ENCODE measurements around the gene KCNK10.
"Not testable (repeated sequence)": the region's sequence is repeated elsewhere in the genome, so short reads cannot be mapped to it uniquely, and the experiment has no call there.

KCNK10 gene

GRCh38 chr14:88270776-88271175 lies 52.3 kb downstream of the KCNK10 start:
- DNase-seq (ENCODE audit: low spot score) = no peak

GRCh38 chr14:88269806-88270420 lies 53.2 kb downstream of the KCNK10 start:
- DNase-seq (ENCODE audit: low spot score) = no peak

GRCh38 chr14:88266474-88266873 lies 56.6 kb downstream of the KCNK10 start:
- no peak for DNase-seq (ENCODE audit: low spot score)

- DNase-seq (ENCODE audit: low spot score) = no peak
These were observed 59.0 kb downstream of the KCNK10 start for GRCh38 chr14:88264116-88264515.

- DNase-seq (ENCODE audit: low spot score) = not testable (repeated sequence)
These were observed 61.8 kb downstream of the KCNK10 start for GRCh38 chr14:88261302-88261701.

- no peak for DNase-seq (ENCODE audit: low spot score)
These were observed 65.0 kb downstream of the KCNK10 start for GRCh38 chr14:88258021-88258420.

GRCh38 chr14:88256997-88257950 lies 65.8 kb downstream of the KCNK10 start:
- no peak for DNase-seq (ENCODE audit: low spot score)

- DNase-seq (ENCODE audit: low spot score) = no peak
These were observed 67.3 kb downstream of the KCNK10 start for GRCh38 chr14:88255798-88256197.

GRCh38 chr14:88255196-88255595 lies 67.9 kb downstream of the KCNK10 start:
- DNase-seq (ENCODE audit: low spot score) = no peak

GRCh38 chr14:88252498-88252897 lies 70.6 kb downstream of the KCNK10 start:
- DNase-seq (ENCODE audit: low spot score) = no peak

GRCh38 chr14:88251650-88252049 lies 71.4 kb downstream of the KCNK10 start:
- DNase-seq (ENCODE audit: low spot score) = no peak

- no peak for DNase-seq (ENCODE audit: low spot score)
These were observed 73.8 kb downstream of the KCNK10 start for GRCh38 chr14:88249266-88249665.

GRCh38 chr14:88248606-88249005 lies 74.5 kb downstream of the KCNK10 start:
- DNase-seq (ENCODE audit: low spot score) = no peak

- no peak for DNase-seq (ENCODE audit: low spot score)
These were observed 75.8 kb downstream of the KCNK10 start for GRCh38 chr14:88247228-88247627.

- no peak for DNase-seq (ENCODE audit: low spot score)
These were observed 77.7 kb downstream of the KCNK10 start for GRCh38 chr14:88245321-88245720.

- DNase-seq (ENCODE audit: low spot score) = no peak
These were observed 79.1 kb downstream of the KCNK10 start for GRCh38 chr14:88243946-88244345.

GRCh38 chr14:88242446-88242845 lies 80.6 kb downstream of the KCNK10 start:
- no peak for DNase-seq (ENCODE audit: low spot score)

- DNase-seq (ENCODE audit: low spot score) = no peak
These were observed 81.3 kb downstream of the KCNK10 start for GRCh38 chr14:88241810-88242209.

GRCh38 chr14:88234442-88234841 lies 88.6 kb downstream of the KCNK10 start:
- DNase-seq (ENCODE audit: low spot score) = no peak

- no peak for DNase-seq (ENCODE audit: low spot score)
These were observed 89.2 kb downstream of the KCNK10 start for GRCh38 chr14:88233915-88234314.

- no peak for DNase-seq (ENCODE audit: low spot score)
These were observed 90.3 kb downstream of the KCNK10 start for GRCh38 chr14:88232771-88233170.

- DNase-seq (ENCODE audit: low spot score) = no peak
These were observed 91.5 kb downstream of the KCNK10 start for GRCh38 chr14:88231603-88232002.

GRCh38 chr14:88229428-88229827 lies 93.6 kb downstream of the KCNK10 start:
- no peak for DNase-seq (ENCODE audit: low spot score)

Data from GM03348 (cell line).